ENCODE measurements around the gene SLC14A1.
"Not testable (repeated sequence)": the region's sequence is repeated elsewhere in the genome, so short reads cannot be mapped to it uniquely, and the experiment has no call there.

Gene SLC14A1

DNA sequence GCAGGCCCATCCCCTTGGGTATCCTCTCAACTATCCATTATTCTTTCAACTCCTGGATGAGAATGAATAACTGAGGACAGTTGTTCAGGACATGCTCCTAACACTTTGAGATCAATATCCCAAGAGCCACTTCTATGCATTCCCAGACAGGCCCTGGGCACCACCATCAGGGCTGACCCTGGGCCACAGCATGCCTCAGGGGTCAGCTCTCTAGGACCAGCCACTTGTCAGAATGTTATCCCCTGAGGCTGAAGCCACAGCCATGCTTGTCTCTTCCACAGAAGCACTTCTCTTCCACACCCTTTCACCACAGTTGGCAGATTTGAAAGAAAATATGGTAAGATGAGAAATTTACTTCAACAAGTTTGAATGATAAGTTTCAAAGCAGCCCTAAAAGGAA, 28.7 kb downstream of the SLC14A1 start:
- no peak overlapping the region for H3K4me3 ChIP-seq (ENCODE audit: low read length)
- TF ChIP-seq, protein P1, sequence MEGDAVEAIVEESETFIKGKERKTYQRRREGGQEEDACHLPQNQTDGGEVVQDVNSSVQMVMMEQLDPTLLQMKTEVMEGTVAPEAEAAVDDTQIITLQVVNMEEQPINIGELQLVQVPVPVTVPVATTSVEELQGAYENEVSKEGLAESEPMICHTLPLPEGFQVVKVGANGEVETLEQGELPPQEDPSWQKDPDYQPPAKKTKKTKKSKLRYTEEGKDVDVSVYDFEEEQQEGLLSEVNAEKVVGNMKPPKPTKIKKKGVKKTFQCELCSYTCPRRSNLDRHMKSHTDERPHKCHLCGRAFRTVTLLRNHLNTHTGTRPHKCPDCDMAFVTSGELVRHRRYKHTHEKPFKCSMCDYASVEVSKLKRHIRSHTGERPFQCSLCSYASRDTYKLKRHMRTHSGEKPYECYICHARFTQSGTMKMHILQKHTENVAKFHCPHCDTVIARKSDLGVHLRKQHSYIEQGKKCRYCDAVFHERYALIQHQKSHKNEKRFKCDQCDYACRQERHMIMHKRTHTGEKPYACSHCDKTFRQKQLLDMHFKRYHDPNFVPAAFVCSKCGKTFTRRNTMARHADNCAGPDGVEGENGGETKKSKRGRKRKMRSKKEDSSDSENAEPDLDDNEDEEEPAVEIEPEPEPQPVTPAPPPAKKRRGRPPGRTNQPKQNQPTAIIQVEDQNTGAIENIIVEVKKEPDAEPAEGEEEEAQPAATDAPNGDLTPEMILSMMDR (conservative IDR thresholded peaks at IDR 0.05; ENCODE audit: low read depth, low read length): no peak

DNA sequence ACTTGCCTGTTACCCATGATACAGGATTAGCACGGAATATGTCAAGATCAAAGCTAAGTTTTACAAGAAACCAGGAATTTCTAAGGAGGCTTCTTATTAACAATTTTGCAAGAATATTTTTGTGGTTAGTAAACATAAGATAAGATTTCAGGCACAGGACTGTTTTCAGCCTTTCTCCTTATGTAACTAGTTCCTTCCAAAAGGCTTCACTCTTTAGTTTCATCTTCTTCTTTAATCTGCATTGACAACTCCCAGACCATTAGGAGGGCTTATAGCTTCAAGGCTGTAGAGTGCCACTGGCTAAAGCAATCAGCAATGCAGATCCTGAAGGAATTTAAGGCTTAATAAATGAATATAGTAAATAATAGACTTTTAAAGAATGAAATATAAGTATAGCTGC, 29.3 kb downstream of the SLC14A1 start:
- H3K4me3 ChIP-seq (ENCODE audit: low read length): no peak overlapping the region
- DNase-seq (ENCODE audit: low read depth): no peak
- TF ChIP-seq, protein P1 (conservative IDR thresholded peaks at IDR 0.05; ENCODE audit: low read depth, low read length): no peak

More for the DNA sequence above, 28.7 kb downstream of the SLC14A1 start:
- no peak for DNase-seq (ENCODE audit: low read depth)

DNA sequence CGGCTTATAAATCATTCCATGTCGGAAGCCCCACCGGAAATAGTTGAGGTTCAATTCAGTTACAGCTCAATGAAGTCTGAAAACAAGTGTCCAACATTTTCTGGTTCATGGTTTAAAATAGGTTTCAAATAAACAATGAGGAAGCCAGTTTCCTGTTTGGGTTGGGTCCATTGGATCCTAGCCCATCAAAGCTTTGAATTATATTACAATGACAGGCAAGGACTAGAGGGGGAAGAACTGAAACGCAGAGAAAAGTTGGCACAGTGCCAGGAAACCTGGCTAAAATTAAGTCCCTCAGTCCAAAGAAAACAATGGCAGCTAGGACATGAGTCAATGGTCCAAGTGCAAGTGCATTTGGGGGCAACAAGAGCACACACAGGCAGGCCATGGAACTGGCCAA, 32.0 kb downstream of the SLC14A1 start:
- H3K4me3 ChIP-seq (ENCODE audit: low read length): no peak overlapping the region
- TF ChIP-seq, protein P1 (conservative IDR thresholded peaks at IDR 0.05; ENCODE audit: low read depth, low read length): no peak
- DNase-seq (ENCODE audit: low read depth): no peak

DNA sequence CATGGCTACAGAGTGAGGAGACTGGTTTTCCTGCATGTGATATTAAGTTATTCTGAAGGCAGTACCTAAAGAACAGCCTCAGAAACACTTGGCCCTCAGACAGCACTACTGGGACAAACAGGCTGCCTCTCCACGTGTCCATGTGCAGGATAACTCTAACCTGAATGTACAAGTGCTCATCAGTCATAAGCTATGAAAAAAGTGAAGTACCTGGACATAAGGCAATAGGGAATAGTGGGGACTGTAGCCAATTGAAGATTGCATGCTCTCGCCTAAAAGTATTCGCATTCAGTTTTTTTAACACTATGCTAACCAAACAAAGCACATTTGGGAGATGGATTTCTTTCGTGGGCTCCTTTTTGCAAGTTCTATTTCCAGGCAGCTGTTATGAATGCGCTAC, 33.0 kb downstream of the SLC14A1 start:
- DNase-seq (ENCODE audit: low read depth): no peak
- TF ChIP-seq, protein P1 (conservative IDR thresholded peaks at IDR 0.05; ENCODE audit: low read depth, low read length): no peak

DNA sequence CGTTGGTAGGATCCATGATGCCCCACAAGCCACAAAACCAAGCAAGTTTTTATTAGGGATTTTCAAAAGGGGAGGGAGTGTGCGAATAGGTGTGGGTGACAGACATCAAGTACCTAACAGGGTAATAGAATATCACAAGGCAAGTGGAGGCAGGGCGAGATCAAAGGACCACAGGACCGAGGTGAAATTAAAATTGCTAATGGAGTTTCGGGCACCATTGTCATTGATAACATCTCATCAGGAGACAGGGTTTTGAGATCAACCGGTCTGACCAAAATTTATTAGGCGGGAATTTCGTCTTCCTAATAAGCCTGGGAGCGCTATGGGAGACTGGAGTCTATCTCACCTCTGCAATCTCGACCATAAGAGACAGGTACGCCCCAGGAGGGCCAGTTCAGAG, 33.7 kb downstream of the SLC14A1 start:
- DNase-seq (ENCODE audit: low read depth); H3K4me3 ChIP-seq (ENCODE audit: low read length): not testable (repeated sequence)

More for the DNA sequence above, 33.0 kb downstream of the SLC14A1 start:
- no peak overlapping the region for H3K4me3 ChIP-seq (ENCODE audit: low read length)

DNA sequence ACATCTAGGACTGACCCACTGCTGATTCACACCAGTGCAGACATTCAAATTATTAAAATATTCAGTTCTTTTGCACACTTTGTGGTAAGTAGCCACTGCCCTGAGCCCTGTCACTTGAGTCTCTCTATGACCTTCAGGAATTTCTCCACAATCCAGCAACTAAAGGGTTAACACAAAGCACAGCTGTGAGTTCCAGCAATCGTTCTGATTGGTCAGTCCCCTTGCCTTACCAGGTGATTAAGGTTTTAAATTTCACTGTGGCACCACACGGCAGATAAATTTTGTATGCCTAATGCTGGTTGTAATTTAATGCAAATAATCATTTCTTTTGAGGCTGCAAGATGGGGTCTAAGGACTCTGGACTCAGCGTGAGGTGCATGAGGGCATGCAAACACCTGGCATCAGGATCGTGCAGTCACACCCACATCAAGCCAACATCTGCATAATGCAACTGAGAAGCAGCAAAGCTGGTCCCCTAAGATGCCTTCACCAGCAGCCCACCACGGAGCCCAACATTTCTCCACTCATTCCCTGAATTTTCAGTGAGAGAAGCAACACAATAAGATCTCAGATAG, 36.6 kb downstream of the SLC14A1 start:
- H3K4me3 ChIP-seq (ENCODE audit: low read length): no peak overlapping the region
- DNase-seq (ENCODE audit: low read depth): no peak
- TF ChIP-seq, protein P1 (conservative IDR thresholded peaks at IDR 0.05; ENCODE audit: low read depth, low read length): no peak

DNA sequence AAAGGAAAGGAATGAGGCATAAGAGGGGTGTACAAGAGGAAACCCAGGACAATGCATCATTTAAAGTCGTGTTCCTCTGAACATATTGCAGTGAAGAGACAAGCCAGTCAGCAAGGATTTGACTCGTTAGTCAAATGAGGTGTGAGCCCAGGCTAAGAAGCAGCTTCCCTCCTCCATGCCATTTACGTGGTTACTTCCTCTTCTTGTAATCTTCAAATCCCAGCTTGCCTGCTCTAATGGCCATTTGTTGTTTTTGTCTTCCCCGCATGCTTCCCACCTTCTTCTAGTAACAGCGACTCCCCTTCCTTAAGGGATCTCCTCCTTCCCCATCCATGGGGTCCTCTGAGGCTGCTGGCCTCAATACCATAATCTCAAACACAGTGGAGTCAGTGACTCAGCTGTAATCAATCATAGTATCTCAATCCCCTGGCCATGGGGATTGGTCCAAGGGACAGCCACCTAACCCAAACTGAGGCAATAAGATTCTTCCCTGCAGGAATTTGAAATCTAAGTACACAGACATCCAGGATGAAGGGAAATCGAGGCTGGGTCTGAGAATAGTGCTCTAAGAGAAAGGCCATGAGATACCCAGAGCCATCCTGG, 37.6 kb downstream of the SLC14A1 start:
- H3K4me3 ChIP-seq (ENCODE audit: low read length): no peak overlapping the region
- TF ChIP-seq, protein P1 (conservative IDR thresholded peaks at IDR 0.05; ENCODE audit: low read depth, low read length): no peak
- no peak for DNase-seq (ENCODE audit: low read depth)
